ENCODE results near the gene TRRAP.

Gene TRRAP

GRCh38 chr7:98903246-98903645 is 24.9 kb downstream of the TRRAP start:
- FAIRE-seq, result no peak

- FAIRE-seq, result no peak
Observed at GRCh38 chr7:98907570-98907969, 29.2 kb downstream of the TRRAP start.

GRCh38 chr7:98908585-98908984 is 30.3 kb downstream of the TRRAP start:
- no peak for FAIRE-seq

GRCh38 chr7:98909487-98909886 is 31.2 kb downstream of the TRRAP start:
- FAIRE-seq, result no peak

- no peak for FAIRE-seq
Observed at GRCh38 chr7:98910427-98910826, 32.1 kb downstream of the TRRAP start.

- no peak for FAIRE-seq
Observed at GRCh38 chr7:98911916-98912315, 33.6 kb downstream of the TRRAP start.

- FAIRE-seq, result no peak
Observed at GRCh38 chr7:98913026-98913425, 34.7 kb downstream of the TRRAP start.

GRCh38 chr7:98913612-98914011 is 35.3 kb downstream of the TRRAP start:
- no peak for FAIRE-seq

GRCh38 chr7:98917331-98917730 is 39.0 kb downstream of the TRRAP start:
- no peak for FAIRE-seq

- no peak for FAIRE-seq
Observed at GRCh38 chr7:98921608-98922372, 43.5 kb downstream of the TRRAP start.

- FAIRE-seq, result no peak
Observed at GRCh38 chr7:98922392-98923187, 44.3 kb downstream of the TRRAP start.

GRCh38 chr7:98923512-98923911 is 45.2 kb downstream of the TRRAP start:
- no peak for FAIRE-seq

GRCh38 chr7:98927125-98927524 is 48.8 kb downstream of the TRRAP start:
- FAIRE-seq, result no peak

- no peak for FAIRE-seq
Observed at GRCh38 chr7:98930464-98930863, 52.1 kb downstream of the TRRAP start.

- FAIRE-seq, result no peak
Observed at GRCh38 chr7:98930921-98931320, 52.6 kb downstream of the TRRAP start.

- no peak for FAIRE-seq
Observed at GRCh38 chr7:98933321-98933720, 55.0 kb downstream of the TRRAP start.

GRCh38 chr7:98934267-98934666 is 55.9 kb downstream of the TRRAP start:
- no peak for FAIRE-seq

- peak; percentile 85 for FAIRE-seq
Observed at GRCh38 chr7:98935811-98936210, 57.5 kb downstream of the TRRAP start.

GRCh38 chr7:98943336-98943735 is 65.0 kb downstream of the TRRAP start:
- no peak for FAIRE-seq

GRCh38 chr7:98944386-98944785 is 66.1 kb downstream of the TRRAP start:
- no peak for FAIRE-seq

- no peak for FAIRE-seq
Observed at GRCh38 chr7:98945852-98946251, 67.5 kb downstream of the TRRAP start.

GRCh38 chr7:98946389-98946788 is 68.1 kb downstream of the TRRAP start:
- no peak for FAIRE-seq

- FAIRE-seq, result no peak
Observed at GRCh38 chr7:98949336-98950044, 71.2 kb downstream of the TRRAP start.

GRCh38 chr7:98955992-98956391 is 77.7 kb downstream of the TRRAP start:
- no peak for FAIRE-seq
